Uterus (tissue), 2 donors: ENCODE data around the gene MCEE.
"Not testable (repeated sequence)": the region's sequence is repeated elsewhere in the genome, so short reads cannot be mapped to it uniquely, and the experiment has no call there.

ENCODE experiments used
- CTCF ChIP-seq, 4 experiments: fragments of 200-600 bp in 2 of 4; fragments of 450-650 bp in 2 of 4; sonication (generic) in 2 of 4; IDR thresholded peaks; one replicate each; pipeline ENCODE4 v1.5.1; 2016 to 2019; ENCODE audit warnings: antibody characterized with exemption in 4 of 4, mild to moderate bottlenecking in 2 of 4, moderate library complexity in 1 of 4
- POLR2A ChIP-seq, 2 donors: fragments of 450-650 bp; IDR thresholded peaks; one replicate each; pipeline ENCODE4 v1.6.1; 2016; ENCODE audit warnings: antibody characterized with exemption in 2 of 2, mild to moderate bottlenecking in 1 of 2, moderate library complexity in 1 of 2

GRCh38 chr2:71131387-71132166, 1.5 kb upstream of the MCEE start:
- not testable (repeated sequence) for TF ChIP-seq POLR2A, CTCF (IDR thresholded peaks at IDR 0.05)
